ENCODE measurements around the gene C16orf92. TPM values are rescaled to one million over a fixed set of nuclear protein-coding genes. Genes with fewer than 3 reads are reported as not detected.

Gene C16orf92
- total and polyA plus RNA-seq, 2 of the 13 experiments (the other 11 are each of a cell fraction or from before 2014, with no cell fraction given): not detected

DNA sequence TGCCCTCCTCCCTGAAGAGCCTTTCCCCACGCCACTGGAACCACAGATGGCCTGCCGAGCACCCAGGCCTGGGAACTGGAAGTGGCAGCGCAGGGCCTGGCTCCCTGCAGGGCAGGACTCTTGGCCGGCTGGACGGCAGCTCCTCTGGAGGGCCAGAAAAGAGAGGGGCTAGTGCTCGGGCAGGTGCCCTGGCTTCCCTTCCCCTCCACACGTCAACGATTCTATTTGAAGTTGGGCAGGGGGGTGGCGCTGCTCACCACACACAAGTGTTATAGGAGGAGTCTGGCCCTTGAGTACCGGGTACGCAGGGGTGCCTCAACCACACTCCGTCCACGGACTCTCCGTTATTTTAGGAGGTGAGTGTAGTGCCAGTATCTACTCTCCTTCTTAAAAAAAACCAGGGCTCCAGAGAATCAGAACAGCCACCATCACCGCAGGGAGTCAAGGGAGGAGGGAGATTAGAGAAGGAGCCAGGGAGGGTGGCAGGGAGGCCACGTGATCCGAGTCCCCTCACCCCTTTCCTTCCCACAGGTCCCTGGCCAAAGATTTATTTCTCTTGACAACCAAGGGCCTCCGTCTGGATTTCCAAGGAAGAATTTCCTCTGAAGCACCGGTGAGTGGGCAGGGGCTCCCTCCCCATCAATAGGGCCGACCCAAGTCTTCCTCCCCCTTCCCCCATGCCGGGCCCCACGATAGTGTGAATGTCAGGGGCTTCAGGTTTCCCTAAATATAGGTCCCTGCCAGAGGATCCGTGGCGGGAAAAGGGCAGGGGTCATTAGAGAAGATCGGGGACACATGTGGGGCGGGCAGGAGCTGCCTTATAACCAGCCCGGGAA is 41.1 kb downstream of the C16orf92 start (continued):
- TF ChIP-seq, protein P1, sequence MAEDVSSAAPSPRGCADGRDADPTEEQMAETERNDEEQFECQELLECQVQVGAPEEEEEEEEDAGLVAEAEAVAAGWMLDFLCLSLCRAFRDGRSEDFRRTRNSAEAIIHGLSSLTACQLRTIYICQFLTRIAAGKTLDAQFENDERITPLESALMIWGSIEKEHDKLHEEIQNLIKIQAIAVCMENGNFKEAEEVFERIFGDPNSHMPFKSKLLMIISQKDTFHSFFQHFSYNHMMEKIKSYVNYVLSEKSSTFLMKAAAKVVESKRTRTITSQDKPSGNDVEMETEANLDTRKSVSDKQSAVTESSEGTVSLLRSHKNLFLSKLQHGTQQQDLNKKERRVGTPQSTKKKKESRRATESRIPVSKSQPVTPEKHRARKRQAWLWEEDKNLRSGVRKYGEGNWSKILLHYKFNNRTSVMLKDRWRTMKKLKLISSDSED (CRISPR knock-in tag; IDR thresholded peaks at IDR 0.05): no peak
- TF ChIP-seq ZNF577 (CRISPR knock-in tag; IDR thresholded peaks at IDR 0.05; ENCODE audit: borderline replicate concordance, low read depth): no peak
- no peak for TF ChIP-seq KDM1A (CRISPR knock-in tag; IDR thresholded peaks at IDR 0.05)
- peak; percentile 32; the same call in 1 of the 2 replicates for TF ChIP-seq NR2F2 (IDR thresholded peaks at IDR 0.05; ENCODE audit: borderline replicate concordance, low read depth)
- TF ChIP-seq HIVEP1 (CRISPR knock-in tag; IDR thresholded peaks at IDR 0.05): peak; percentile 72
- TF ChIP-seq, protein P2, sequence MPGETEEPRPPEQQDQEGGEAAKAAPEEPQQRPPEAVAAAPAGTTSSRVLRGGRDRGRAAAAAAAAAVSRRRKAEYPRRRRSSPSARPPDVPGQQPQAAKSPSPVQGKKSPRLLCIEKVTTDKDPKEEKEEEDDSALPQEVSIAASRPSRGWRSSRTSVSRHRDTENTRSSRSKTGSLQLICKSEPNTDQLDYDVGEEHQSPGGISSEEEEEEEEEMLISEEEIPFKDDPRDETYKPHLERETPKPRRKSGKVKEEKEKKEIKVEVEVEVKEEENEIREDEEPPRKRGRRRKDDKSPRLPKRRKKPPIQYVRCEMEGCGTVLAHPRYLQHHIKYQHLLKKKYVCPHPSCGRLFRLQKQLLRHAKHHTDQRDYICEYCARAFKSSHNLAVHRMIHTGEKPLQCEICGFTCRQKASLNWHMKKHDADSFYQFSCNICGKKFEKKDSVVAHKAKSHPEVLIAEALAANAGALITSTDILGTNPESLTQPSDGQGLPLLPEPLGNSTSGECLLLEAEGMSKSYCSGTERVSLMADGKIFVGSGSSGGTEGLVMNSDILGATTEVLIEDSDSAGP (CRISPR knock-in tag; IDR thresholded peaks at IDR 0.05; ENCODE audit: borderline replicate concordance): peak; percentile 91
- peak; percentile 44; the same call in 1 of the 2 replicates for TF ChIP-seq FOXO1 (CRISPR knock-in tag; IDR thresholded peaks at IDR 0.05)
- no peak for TF ChIP-seq LCORL (IDR thresholded peaks at IDR 0.05)
- TF ChIP-seq LCORL (CRISPR knock-in tag; IDR thresholded peaks at IDR 0.05): peak; percentile 79
- no peak for TF ChIP-seq NR2F6 (IDR thresholded peaks at IDR 0.05)
- TF ChIP-seq NR2F6 (CRISPR knock-in tag; IDR thresholded peaks at IDR 0.05): peak; percentile 19; the same call in 1 of the 2 replicates
- 0 out of 2 replicates have a peak, but pooled peaks have one; percentile 38 for TF ChIP-seq ZNF570 (CRISPR knock-in tag; IDR thresholded peaks at IDR 0.05; ENCODE audit: borderline replicate concordance)
- TF ChIP-seq ZBTB7A (CRISPR knock-in tag; IDR thresholded peaks at IDR 0.05): peak; percentile 73; the same call in 1 of the 2 replicates
- no peak for TF ChIP-seq NPAS2 (CRISPR knock-in tag; IDR thresholded peaks at IDR 0.05; ENCODE audit: borderline replicate concordance)
- no peak for TF ChIP-seq ZNF678 (CRISPR knock-in tag; IDR thresholded peaks at IDR 0.05)
- no peak; the same call in 1 of the 2 replicates for TF ChIP-seq DNMT3B (CRISPR knock-in tag; conservative IDR thresholded peaks at IDR 0.05)
- peak; percentile 13; the same call in 1 of the 2 replicates for TF ChIP-seq ZSCAN31 (CRISPR knock-in tag; IDR thresholded peaks at IDR 0.05; ENCODE audit: low read depth)
- TF ChIP-seq ZNF333 (CRISPR knock-in tag; IDR thresholded peaks at IDR 0.05; ENCODE audit: borderline replicate concordance): peak; percentile 72; the same call in 1 of the 2 replicates
- peak; percentile 83 for TF ChIP-seq XRCC5 (optimal IDR thresholded peaks at IDR 0.05; ENCODE audit: low read length)
- TF ChIP-seq PCBP1 (IDR thresholded peaks at IDR 0.05; ENCODE audit: borderline replicate concordance, low read depth, low read length): no peak
- TF ChIP-seq ZNF775 (CRISPR knock-in tag; IDR thresholded peaks at IDR 0.05; ENCODE audit: borderline replicate concordance): peak; percentile 62; the same call in 1 of the 2 replicates
- peak; percentile 74 for TF ChIP-seq TMF1 (CRISPR knock-in tag; IDR thresholded peaks at IDR 0.05; ENCODE audit: low read depth)
- TF ChIP-seq SALL1 (CRISPR knock-in tag; IDR thresholded peaks at IDR 0.05): peak; percentile 75; the same call in 1 of the 2 replicates
- peak; percentile 51; the same call in 1 of the 2 replicates for TF ChIP-seq THAP11 (CRISPR knock-in tag; IDR thresholded peaks at IDR 0.05)
- peak; percentile 80 for TF ChIP-seq ZNF652 (CRISPR knock-in tag; IDR thresholded peaks at IDR 0.05; ENCODE audit: borderline replicate concordance, low read depth)
- peak; percentile 71 for TF ChIP-seq TBX2 (CRISPR knock-in tag; IDR thresholded peaks at IDR 0.05; ENCODE audit: borderline replicate concordance)
- TF ChIP-seq DR1 (CRISPR knock-in tag; IDR thresholded peaks at IDR 0.05): peak; percentile 66
- no peak for TF ChIP-seq SIX4 (CRISPR knock-in tag; IDR thresholded peaks at IDR 0.05)
- peak; percentile 81 for TF ChIP-seq ZSCAN21 (CRISPR knock-in tag; IDR thresholded peaks at IDR 0.05; ENCODE audit: borderline replicate concordance)
- peak; percentile 61; the same call in 1 of the 2 replicates for TF ChIP-seq POGZ (CRISPR knock-in tag; IDR thresholded peaks at IDR 0.05)
